Retinal pigment epithelial cell (primary cell): ENCODE results near the gene TCEA2.

ENCODE experiments used
- DNase-seq: peaks from one replicate; pipeline ENCODE4 v3.0.0-alpha.2; 2010; ENCODE audit warnings: low read depth
- H3K4me3 ChIP-seq: 2 replicates; pipeline ENCODE4 v1.5.1; 2011; ENCODE audit warnings: mild to moderate bottlenecking, low read length, control low read depth, moderate library complexity
- TF ChIP-seq, protein P1 (sequence below): conservative IDR thresholded peaks from 2 replicates; pipeline ENCODE4 v1.5.1; 2011; ENCODE audit warnings: low read depth, low read length, control low read depth, inconsistent platforms

Gene TCEA2

DNA sequence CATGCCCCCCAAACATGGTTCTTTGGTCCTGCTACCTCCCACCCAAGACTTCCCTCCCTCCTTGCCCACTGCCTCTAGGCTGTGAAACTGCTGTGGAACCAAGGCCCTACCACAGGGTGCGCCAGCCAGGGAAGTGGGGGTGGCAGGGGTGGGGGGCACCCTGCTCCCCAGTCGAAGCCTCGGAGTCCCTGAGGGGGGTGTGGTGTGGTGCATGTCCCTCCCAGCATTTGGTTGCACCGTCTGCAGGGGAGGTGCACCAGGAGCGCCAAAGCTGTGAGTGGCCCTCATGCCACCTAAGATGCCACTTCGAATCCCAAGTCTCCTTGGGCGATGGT lies 14.5 kb downstream of the TCEA2 start:
- H3K4me3 ChIP-seq: no peak overlapping the region
- TF ChIP-seq, protein P1, sequence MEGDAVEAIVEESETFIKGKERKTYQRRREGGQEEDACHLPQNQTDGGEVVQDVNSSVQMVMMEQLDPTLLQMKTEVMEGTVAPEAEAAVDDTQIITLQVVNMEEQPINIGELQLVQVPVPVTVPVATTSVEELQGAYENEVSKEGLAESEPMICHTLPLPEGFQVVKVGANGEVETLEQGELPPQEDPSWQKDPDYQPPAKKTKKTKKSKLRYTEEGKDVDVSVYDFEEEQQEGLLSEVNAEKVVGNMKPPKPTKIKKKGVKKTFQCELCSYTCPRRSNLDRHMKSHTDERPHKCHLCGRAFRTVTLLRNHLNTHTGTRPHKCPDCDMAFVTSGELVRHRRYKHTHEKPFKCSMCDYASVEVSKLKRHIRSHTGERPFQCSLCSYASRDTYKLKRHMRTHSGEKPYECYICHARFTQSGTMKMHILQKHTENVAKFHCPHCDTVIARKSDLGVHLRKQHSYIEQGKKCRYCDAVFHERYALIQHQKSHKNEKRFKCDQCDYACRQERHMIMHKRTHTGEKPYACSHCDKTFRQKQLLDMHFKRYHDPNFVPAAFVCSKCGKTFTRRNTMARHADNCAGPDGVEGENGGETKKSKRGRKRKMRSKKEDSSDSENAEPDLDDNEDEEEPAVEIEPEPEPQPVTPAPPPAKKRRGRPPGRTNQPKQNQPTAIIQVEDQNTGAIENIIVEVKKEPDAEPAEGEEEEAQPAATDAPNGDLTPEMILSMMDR: no peak
- no peak for DNase-seq

GRCh38 chr20:64077876-64078551 lies 15.0 kb downstream of the TCEA2 start:
- no peak for DNase-seq
- no peak overlapping the region for H3K4me3 ChIP-seq

GRCh38 chr20:64078934-64079272 lies 15.9 kb downstream of the TCEA2 start:
- TF ChIP-seq, protein P1: no peak
- DNase-seq: no peak
- H3K4me3 ChIP-seq: peak overlapping the region; percentile 57

More at GRCh38 chr20:64077876-64078551, 15.0 kb downstream of the TCEA2 start:
- TF ChIP-seq, protein P1: no peak

DNA sequence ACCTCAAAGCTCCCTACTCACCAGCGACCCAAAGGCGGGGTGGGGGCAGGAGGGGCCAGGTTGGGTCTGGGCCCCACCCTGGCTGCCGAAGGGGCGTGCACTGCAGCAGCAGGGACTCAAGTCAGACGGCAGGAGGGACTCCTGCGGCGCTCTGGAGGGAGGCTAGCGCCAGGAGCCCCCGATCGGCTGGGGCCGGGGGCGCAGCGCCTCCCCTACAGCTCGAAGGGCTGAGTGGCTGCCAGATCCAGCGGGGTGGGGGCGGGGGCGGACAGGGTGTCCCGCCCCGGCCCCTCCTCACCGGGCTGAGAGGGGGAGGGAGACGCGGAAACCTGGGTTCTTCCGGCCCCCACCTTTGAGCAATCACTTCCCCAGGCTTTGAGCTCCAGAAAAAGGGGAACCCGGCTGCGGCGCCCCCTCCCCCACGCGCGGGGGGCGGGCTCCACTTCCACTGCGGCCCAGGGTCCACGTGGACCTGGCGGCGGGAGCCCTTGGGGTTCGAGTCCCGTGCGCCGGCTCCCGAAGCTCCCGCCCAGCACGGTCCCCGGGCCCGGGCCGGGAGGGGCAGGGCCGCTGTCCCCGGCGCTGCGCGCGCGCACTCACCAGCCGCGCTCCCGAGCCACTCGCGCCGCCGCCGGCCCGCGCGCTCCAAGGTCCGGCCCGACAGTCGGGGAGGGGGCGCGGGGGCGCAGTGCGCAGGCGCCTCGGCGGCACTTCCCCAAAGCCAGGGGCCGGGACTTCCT lies 16.4 kb downstream of the TCEA2 start, which contains the start of gene RGS19:
Gene RGS19 (minus strand): TSS at position 246 of the 740 bp plus-strand sequence. CDS start 2,632 bp downstream, outside the sequence.
- TF ChIP-seq, protein P1: no peak
- peak within 1 kb of the TSS; percentile 57 for H3K4me3 ChIP-seq
- DNase-seq: no peak

GRCh38 chr20:64080013-64080812 lies 17.2 kb downstream of the TCEA2 start, which contains the start of gene OPRL1:
Gene OPRL1, plus strand, starts transcription at chr20:64080082. Its CDS starts 12,639 bp downstream, at chr20:64092721.
- no peak for DNase-seq
- TF ChIP-seq, protein P1: no peak

GRCh38 chr20:64080813-64081623 lies 18.0 kb downstream of the TCEA2 start:
- no peak overlapping the region for H3K4me3 ChIP-seq
- TF ChIP-seq, protein P1: no peak

More at GRCh38 chr20:64080013-64080812, 17.2 kb downstream of the TCEA2 start, which contains the start of gene OPRL1:
- peak within 1 kb of the TSS; percentile 57 for H3K4me3 ChIP-seq

More at GRCh38 chr20:64080813-64081623, 18.0 kb downstream of the TCEA2 start:
- no peak for DNase-seq
